A549 (cell line): ENCODE data around the gene ALG6.

Source experiments
- EP300 ChIP-seq, 2 experiments: fragments of >200 bp; sonication (Bioruptor Twin); formaldehyde crosslinking; IDR thresholded peaks; 2 replicates in 1 of 2; 3 replicates in 1 of 2; pipeline ENCODE4 v1.6.1; 2016 to 2017
- JUNB ChIP-seq: fragments of >200 bp; sonication (Bioruptor Twin); formaldehyde crosslinking; IDR thresholded peaks from 2 replicates; pipeline ENCODE4 v1.6.1; 2016
- TF ChIP-seq, protein P1 (sequence below): fragments of >200 bp; sonication (Bioruptor Twin); formaldehyde crosslinking; IDR thresholded peaks from 3 replicates; pipeline ENCODE4 v1.5.1; 2016
- TF ChIP-seq, protein P2 (sequence below): IDR thresholded peaks from 2 replicates; pipeline ENCODE4 v1.6.1; 2012
- TF ChIP-seq, protein P3 (sequence below): fragments of 250-450 bp; sonication (Bioruptor Pico); IDR thresholded peaks from 2 replicates; pipeline ENCODE4 v1.5.0; 2020; ENCODE audit warnings: low read depth, mild to moderate bottlenecking, moderate library complexity

DNA sequence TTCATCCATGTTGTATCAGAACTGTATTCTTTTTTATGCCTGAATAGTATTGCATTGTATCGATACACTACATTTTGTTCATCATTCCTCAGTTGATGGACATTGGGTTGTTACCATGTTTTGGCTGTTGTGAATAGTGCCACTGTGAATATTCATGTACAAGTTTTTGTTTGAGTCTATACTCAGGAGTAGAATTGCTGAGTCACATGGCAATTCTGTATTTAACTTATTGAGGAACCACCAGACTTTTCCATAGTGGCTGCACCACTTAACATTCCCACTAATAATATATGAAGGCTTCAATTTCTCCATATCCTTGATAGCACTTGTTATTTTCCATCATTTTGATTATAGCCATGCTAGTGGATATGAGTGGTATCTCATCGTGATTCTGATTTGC, 56.2 kb downstream of the ALG6 start:
- TF ChIP-seq JUNB (no peak), EP300 (IDR thresholded peaks at IDR 0.05) (no peak)
- TF ChIP-seq, protein P1, sequence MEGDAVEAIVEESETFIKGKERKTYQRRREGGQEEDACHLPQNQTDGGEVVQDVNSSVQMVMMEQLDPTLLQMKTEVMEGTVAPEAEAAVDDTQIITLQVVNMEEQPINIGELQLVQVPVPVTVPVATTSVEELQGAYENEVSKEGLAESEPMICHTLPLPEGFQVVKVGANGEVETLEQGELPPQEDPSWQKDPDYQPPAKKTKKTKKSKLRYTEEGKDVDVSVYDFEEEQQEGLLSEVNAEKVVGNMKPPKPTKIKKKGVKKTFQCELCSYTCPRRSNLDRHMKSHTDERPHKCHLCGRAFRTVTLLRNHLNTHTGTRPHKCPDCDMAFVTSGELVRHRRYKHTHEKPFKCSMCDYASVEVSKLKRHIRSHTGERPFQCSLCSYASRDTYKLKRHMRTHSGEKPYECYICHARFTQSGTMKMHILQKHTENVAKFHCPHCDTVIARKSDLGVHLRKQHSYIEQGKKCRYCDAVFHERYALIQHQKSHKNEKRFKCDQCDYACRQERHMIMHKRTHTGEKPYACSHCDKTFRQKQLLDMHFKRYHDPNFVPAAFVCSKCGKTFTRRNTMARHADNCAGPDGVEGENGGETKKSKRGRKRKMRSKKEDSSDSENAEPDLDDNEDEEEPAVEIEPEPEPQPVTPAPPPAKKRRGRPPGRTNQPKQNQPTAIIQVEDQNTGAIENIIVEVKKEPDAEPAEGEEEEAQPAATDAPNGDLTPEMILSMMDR: no peak
- TF ChIP-seq, protein P2, sequence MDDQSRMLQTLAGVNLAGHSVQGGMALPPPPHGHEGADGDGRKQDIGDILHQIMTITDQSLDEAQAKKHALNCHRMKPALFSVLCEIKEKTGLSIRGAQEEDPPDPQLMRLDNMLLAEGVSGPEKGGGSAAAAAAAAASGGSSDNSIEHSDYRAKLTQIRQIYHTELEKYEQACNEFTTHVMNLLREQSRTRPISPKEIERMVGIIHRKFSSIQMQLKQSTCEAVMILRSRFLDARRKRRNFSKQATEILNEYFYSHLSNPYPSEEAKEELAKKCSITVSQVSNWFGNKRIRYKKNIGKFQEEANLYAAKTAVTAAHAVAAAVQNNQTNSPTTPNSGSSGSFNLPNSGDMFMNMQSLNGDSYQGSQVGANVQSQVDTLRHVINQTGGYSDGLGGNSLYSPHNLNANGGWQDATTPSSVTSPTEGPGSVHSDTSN: no peak
- TF ChIP-seq, protein P3, sequence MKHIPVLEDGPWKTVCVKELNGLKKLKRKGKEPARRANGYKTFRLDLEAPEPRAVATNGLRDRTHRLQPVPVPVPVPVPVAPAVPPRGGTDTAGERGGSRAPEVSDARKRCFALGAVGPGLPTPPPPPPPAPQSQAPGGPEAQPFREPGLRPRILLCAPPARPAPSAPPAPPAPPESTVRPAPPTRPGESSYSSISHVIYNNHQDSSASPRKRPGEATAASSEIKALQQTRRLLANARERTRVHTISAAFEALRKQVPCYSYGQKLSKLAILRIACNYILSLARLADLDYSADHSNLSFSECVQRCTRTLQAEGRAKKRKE (CRISPR knock-in tag): no peak
